ENCODE results near the gene CPLX1.

CPLX1 gene

GRCh38 chr4:855880-856224, 29.9 kb upstream of the CPLX1 start:
- no peak for DNase-seq (ENCODE audit: low read depth, low spot score)

GRCh38 chr4:854356-854755, 28.4 kb upstream of the CPLX1 start:
- no peak for DNase-seq (ENCODE audit: low read depth, low spot score)

GRCh38 chr4:853416-853781, 27.5 kb upstream of the CPLX1 start:
- DNase-seq (ENCODE audit: low read depth, low spot score), result no peak

- no peak for DNase-seq (ENCODE audit: low read depth, low spot score)
Measured at GRCh38 chr4:851701-852430, 25.9 kb upstream of the CPLX1 start.

GRCh38 chr4:850323-850945, 24.5 kb upstream of the CPLX1 start:
- DNase-seq (ENCODE audit: low read depth, low spot score), result no peak

GRCh38 chr4:849478-850175, 23.7 kb upstream of the CPLX1 start:
- no peak for DNase-seq (ENCODE audit: low read depth, low spot score)

GRCh38 chr4:848803-849477, 23.0 kb upstream of the CPLX1 start:
- no peak for DNase-seq (ENCODE audit: low read depth, low spot score)

- DNase-seq (ENCODE audit: low read depth, low spot score), result no peak
Measured at GRCh38 chr4:848307-848691, 22.4 kb upstream of the CPLX1 start.

- no peak for DNase-seq (ENCODE audit: low read depth, low spot score)
Measured at GRCh38 chr4:845836-846251, 19.9 kb upstream of the CPLX1 start.

- DNase-seq (ENCODE audit: low read depth, low spot score), result no peak
Measured at GRCh38 chr4:845233-845835, 19.4 kb upstream of the CPLX1 start.

GRCh38 chr4:844752-845232, 18.9 kb upstream of the CPLX1 start:
- no peak for DNase-seq (ENCODE audit: low read depth, low spot score)

- no peak for DNase-seq (ENCODE audit: low read depth, low spot score)
Measured at GRCh38 chr4:839675-840443, 13.9 kb upstream of the CPLX1 start.

GRCh38 chr4:837772-838171, 11.8 kb upstream of the CPLX1 start:
- DNase-seq (ENCODE audit: low read depth, low spot score), result no peak

- DNase-seq (ENCODE audit: low read depth, low spot score), result no peak
Measured at GRCh38 chr4:836750-837301, 10.9 kb upstream of the CPLX1 start.

GRCh38 chr4:836003-836511, 10.1 kb upstream of the CPLX1 start:
- DNase-seq (ENCODE audit: low read depth, low spot score), result no peak

GRCh38 chr4:835148-836002, 9.4 kb upstream of the CPLX1 start:
- no peak for DNase-seq (ENCODE audit: low read depth, low spot score)

GRCh38 chr4:834368-835147, 8.6 kb upstream of the CPLX1 start:
- no peak for DNase-seq (ENCODE audit: low read depth, low spot score)

GRCh38 chr4:833731-834367, 7.9 kb upstream of the CPLX1 start:
- DNase-seq (ENCODE audit: low read depth, low spot score), result no peak
